Body of pancreas (tissue), 4 donors: Measurements from ENCODE around the gene CPA2. TPM values are rescaled to one million over a fixed set of nuclear protein-coding genes. Genes with fewer than 3 reads are reported as not detected.
A peak's percentile ranks its signal among the peaks of the same experiment; 100 is the strongest.

Experiments used
- ATAC-seq: fragments of 150-250 bp; one replicate; pipeline ENCODE4 v1.9.1; 2016
- DNase-seq, 4 donors: peaks; one replicate each; pipeline ENCODE4 v3.0.0-alpha.2; 2019
- H3K27ac ChIP-seq, 4 donors: fragments of 200-600 bp; sonication (generic); 1 replicate in 3 of 4; 2 replicates in 1 of 4; pipeline versions ENCODE4 v1.5.1 to v1.6.1; 2016 to 2019; ENCODE audit warnings: mild to moderate bottlenecking in 1 of 4, mixed read lengths in 1 of 4, moderate library complexity in 1 of 4
- H3K27me3 ChIP-seq, 2 donors: fragments of 200-600 bp; sonication (generic); one replicate each; pipeline ENCODE4 v1.6.0; 2016; ENCODE audit warnings: mild to moderate bottlenecking in 1 of 2
- H3K36me3 ChIP-seq, 2 donors: fragments of 200-600 bp; sonication (generic); replicated peaks in 1 of 2; 2 replicates each; pipeline ENCODE4 v1.5.1; 2016; ENCODE audit warnings: low read depth in 2 of 2; ENCODE audit not compliant: insufficient read depth in 1 of 2
- H3K4me1 ChIP-seq: fragments of 200-600 bp; sonication (generic); one replicate; pipeline ENCODE4 v1.6.0; 2016
- H3K4me3 ChIP-seq, 2 donors: fragments of 200-600 bp; sonication (generic); 1 replicate in 1 of 2; 2 replicates in 1 of 2; pipeline ENCODE4 v1.5.1; 2016 to 2019
- H3K9me3 ChIP-seq, 3 donors: fragments of 200-600 bp; sonication (generic); 1 replicate in 2 of 3; 2 replicates in 1 of 3; pipeline ENCODE4 v1.5.1; 2016
- CTCF ChIP-seq, 7 experiments: fragments of 450-650 bp in 4 of 7; fragments of 200-600 bp in 3 of 7; sonication (generic) in 3 of 7; IDR thresholded peaks; one replicate each; pipeline ENCODE4 v1.5.1; 2016 to 2019; ENCODE audit warnings: antibody characterized with exemption in 7 of 7
- POLR2A ChIP-seq, 3 donors: fragments of 450-650 bp; IDR thresholded peaks; one replicate each; pipeline ENCODE4 v1.6.1; 2016; ENCODE audit warnings: antibody characterized with exemption in 3 of 3, mild to moderate bottlenecking in 2 of 3
- WGBS, 2 donors: methylation state at CpG; one replicate each; pipeline ENCODE4 v1.1.5; 2017; 5-methylcytosine and 5-hydroxymethylcytosine counted together
- intact Hi-C: fragments of 100-400 bp; cut with DNase I; formaldehyde crosslinking; loops from one replicate; pipeline ENCODE4 v1.15.1; 2023
- total RNA-seq, 2 donors: library from RNA; depleted of rRNA; stranded (reverse); fragments of >200 nt; gene quantifications; one replicate each; pipeline ENCODE4 v1.1.0, GENCODE V29; 2016

Gene CPA2
- total RNA-seq, 2 donors from 2014 or later = 4,161 to 4,381 TPM

- Histone ChIP-seq H3K36me3 (peaks cover 0 to 2% of the 10 kb centered on the region in 2 donors), H3K27ac (peak overlapping the region; percentile 88 to 96 (median 94)), H3K27me3 (no peaks in the 10 kb centered on the region), H3K4me1 (peaks cover 59% of the 10 kb centered on the region), H3K4me3 (peak overlapping the region in 1 of 2 donors; percentile 30), H3K9me3 (no peaks in the 10 kb centered on the region)
- ATAC-seq = peak; percentile 12
- DNase-seq = peak in 2 of 4 donors; percentile 50 to 54
- intact Hi-C loops = no loop called here
- TF ChIP-seq POLR2A (IDR thresholded peaks at IDR 0.05) (peak in 2 of 3 donors; percentile 70 to 88), CTCF (IDR thresholded peaks at IDR 0.05) (no peak)
- WGBS, 2 donors = 28 to 37% methylated on average over 6 of the region's 6 CpGs
Measured at GRCh38 chr7:130268463-130269317, 2.0 kb downstream of the CPA2 start.

- intact Hi-C loops = no loop called here
- Histone ChIP-seq H3K36me3 (peaks cover 0 to 2% of the 10 kb centered on the region in 2 donors), H3K4me1 (peaks cover 59% of the 10 kb centered on the region), H3K27ac (peak overlapping the region; percentile 88 to 96 (median 94)), H3K9me3 (no peaks in the 10 kb centered on the region), H3K27me3 (no peaks in the 10 kb centered on the region), H3K4me3 (peak overlapping the region in 1 of 2 donors; percentile 30)
- no peak for ATAC-seq
- TF ChIP-seq POLR2A (IDR thresholded peaks at IDR 0.05) = no peak
- no peak for TF ChIP-seq CTCF (IDR thresholded peaks at IDR 0.05)
- DNase-seq = no peak
- 20 to 24% methylated on average over 1 of the region's 1 CpG for WGBS, 2 donors
Measured at GRCh38 chr7:130269318-130269694, 2.6 kb downstream of the CPA2 start.

- Histone ChIP-seq H3K9me3 (no peaks in the 10 kb centered on the region), H3K27me3 (no peaks in the 10 kb centered on the region), H3K4me1 (peaks cover 58% of the 10 kb centered on the region), H3K4me3 (no peak overlapping the region), H3K36me3 (peaks cover 0 to 2% of the 10 kb centered on the region in 2 donors), H3K27ac (peak overlapping the region; percentile 54 to 96 (median 94))
- peak; percentile 40 for ATAC-seq
- WGBS, 2 donors = 30 to 34% methylated on average over 12 of the region's 12 CpGs
- no peak for TF ChIP-seq CTCF (IDR thresholded peaks at IDR 0.05)
- peak in 2 of 3 donors; percentile 77 to 79 for TF ChIP-seq POLR2A (IDR thresholded peaks at IDR 0.05)
- peak; percentile 71 to 89 (median 84) for DNase-seq
- intact Hi-C loops = loop anchor here (10.0 kb wide), 1 partner anchor 114 kb away; the partner anchor contains the start of gene CPA1
Measured at GRCh38 chr7:130270947-130271800, 4.5 kb downstream of the CPA2 start.

- 31 to 33% methylated on average over 20 to 23 of the region's 23 CpGs for WGBS, 2 donors
- peaks cover 0 to 7% of the 10 kb centered on the region in 2 donors for H3K36me3 ChIP-seq
- DNase-seq (peak in 1 of 4 donors; percentile 41), ATAC-seq (peak; percentile 1)
- peak overlapping the region; percentile 54 to 96 (median 94) for H3K27ac ChIP-seq
- no peak overlapping the region for H3K4me3 ChIP-seq
- no peaks in the 10 kb centered on the region for H3K9me3 ChIP-seq
- H3K27me3 ChIP-seq = no peaks in the 10 kb centered on the region
- intact Hi-C loops = loop anchor here (10.0 kb wide), 1 partner anchor 112 kb away; the partner anchor contains the start of gene CPA1
- no peak for TF ChIP-seq CTCF (IDR thresholded peaks at IDR 0.05)
- no peak for TF ChIP-seq POLR2A (IDR thresholded peaks at IDR 0.05)
- H3K4me1 ChIP-seq = peaks cover 71% of the 10 kb centered on the region
Measured at GRCh38 chr7:130272381-130273080, 5.9 kb downstream of the CPA2 start.
